ENCODE measurements around the gene TMEM178A. TPM values are rescaled to one million over a fixed set of nuclear protein-coding genes. Genes with fewer than 3 reads are reported as not detected.

TMEM178A gene
- total RNA-seq = 0.11 TPM in 1 of 2 replicates, not detected in the other

DNA sequence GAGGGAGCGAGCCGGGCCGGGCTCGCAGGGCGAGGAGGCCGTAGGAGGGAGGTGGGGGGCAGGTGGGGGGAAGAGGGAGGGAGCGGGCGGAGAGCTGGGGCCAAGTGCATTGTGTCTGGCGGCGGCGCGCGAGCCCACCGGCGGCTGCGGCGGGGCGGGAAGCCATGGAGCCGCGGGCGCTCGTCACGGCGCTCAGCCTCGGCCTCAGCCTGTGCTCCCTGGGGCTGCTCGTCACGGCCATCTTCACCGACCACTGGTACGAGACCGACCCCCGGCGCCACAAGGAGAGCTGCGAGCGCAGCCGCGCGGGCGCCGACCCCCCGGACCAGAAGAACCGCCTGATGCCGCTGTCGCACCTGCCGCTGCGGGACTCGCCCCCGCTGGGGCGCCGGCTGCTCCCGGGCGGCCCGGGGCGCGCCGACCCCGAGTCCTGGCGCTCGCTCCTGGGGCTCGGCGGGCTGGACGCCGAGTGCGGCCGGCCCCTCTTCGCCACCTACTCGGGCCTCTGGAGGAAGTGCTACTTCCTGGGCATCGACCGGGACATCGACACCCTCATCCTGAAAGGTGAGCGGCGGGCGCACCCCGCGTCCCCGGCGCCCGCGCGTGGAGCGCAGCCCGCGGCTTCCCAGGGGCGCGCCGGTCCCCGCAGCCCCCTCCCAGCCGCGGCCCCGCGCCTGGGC lies at the start of gene TMEM178A:
TMEM178A (plus strand) TSS at position 107 of the 680 bp plus-strand sequence; CDS start at position 165, 58 bp downstream.

Other genes with a start within 250 kb of the TMEM178A start
- gene MAP4K3, start 228.6 kb upstream of the TMEM178A start, total RNA-seq = 12.2 and 16.0 TPM in 2 replicates
- 4.6 and 5.7 TPM in 2 replicates for gene THUMPD2, start 113.3 kb downstream of the TMEM178A start, total RNA-seq

All from dermis lymphatic vessel endothelial cell (primary cell).